Measurements from ENCODE around the gene PKMYT1.

DNA sequence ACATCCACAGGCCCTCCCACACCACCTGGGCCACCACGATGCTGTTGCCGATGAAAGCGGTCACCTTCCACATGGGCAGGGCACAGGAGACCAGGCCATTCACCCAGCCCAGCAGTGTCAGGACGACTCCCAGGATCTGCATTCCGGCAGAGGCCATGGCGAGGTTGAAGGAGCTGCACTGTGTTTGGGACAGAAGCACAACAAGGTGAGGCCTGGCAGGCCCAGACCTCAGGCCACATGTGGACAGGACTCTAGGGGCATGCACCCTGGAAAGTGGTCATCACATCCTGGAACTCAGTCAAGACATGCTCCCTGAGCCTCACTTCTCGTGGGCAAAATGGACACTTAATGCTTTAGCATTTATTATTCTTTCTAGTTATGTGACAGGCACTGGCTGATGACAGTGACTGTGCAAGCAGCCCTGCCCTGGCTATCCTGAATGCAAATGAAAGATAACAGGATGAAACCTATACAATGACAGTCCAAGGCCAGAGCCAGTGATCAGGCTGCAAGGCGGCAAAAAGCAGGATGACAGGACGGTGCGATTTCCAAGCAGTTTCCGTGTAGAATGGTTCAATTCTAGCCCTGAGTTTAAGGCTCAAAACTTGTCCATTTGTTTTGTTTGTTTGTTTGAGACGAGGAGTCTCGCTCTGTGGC is 35.7 kb upstream of the PKMYT1 start:
- TF ChIP-seq, protein P1, sequence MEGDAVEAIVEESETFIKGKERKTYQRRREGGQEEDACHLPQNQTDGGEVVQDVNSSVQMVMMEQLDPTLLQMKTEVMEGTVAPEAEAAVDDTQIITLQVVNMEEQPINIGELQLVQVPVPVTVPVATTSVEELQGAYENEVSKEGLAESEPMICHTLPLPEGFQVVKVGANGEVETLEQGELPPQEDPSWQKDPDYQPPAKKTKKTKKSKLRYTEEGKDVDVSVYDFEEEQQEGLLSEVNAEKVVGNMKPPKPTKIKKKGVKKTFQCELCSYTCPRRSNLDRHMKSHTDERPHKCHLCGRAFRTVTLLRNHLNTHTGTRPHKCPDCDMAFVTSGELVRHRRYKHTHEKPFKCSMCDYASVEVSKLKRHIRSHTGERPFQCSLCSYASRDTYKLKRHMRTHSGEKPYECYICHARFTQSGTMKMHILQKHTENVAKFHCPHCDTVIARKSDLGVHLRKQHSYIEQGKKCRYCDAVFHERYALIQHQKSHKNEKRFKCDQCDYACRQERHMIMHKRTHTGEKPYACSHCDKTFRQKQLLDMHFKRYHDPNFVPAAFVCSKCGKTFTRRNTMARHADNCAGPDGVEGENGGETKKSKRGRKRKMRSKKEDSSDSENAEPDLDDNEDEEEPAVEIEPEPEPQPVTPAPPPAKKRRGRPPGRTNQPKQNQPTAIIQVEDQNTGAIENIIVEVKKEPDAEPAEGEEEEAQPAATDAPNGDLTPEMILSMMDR (IDR thresholded peaks at IDR 0.05), result no peak
- no peak for TF ChIP-seq POLR2A (IDR thresholded peaks at IDR 0.05)

Measured in testis (tissue), 2 donors.